NOMO-1 (cell line): ENCODE measurements around the gene NTM.

Experiments used
- DNase-seq, 2 experiments: peaks; one replicate each; lab custom pipeline; 2025; ENCODE audit not compliant: unreplicated experiment in 2 of 2; lab: John Stamatoyannopoulos, UW

NTM gene

DNA sequence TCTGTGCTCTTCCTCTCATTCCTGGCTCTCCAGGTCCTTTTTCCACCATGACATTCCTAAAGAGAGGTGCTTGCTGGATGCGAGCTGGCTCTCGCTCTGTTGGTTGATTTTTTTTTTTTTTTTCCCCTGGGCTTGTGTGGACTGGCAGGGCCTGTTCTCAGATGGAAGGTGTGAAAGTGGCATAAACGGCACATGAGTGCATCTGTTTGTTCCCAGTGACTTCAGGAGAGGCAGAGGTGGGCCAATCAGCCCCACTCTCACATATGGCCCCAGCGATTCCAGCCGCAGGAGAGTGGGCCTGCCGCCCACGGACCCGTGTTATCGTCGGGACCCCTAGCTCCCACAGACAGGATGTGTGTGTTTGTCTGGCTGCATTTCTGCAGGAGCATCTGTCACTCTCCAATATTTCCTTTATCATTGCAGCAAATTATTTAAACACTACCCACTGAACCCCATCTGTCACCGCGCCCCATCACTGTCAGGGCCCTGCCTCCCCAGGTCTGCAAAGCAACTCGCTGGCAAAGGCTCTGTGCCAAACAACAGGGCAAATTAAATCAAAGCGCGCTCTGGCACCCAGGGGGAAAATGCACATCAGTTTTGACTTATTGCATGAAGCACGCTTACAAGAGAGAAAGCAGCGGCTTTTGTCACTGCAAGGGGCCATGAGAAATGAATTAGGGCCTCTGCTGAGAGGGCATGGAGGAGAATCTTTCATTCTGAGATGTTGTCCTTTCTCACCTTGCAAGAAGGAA, 886.3 kb downstream of the NTM start:
- no peak for DNase-seq

DNA sequence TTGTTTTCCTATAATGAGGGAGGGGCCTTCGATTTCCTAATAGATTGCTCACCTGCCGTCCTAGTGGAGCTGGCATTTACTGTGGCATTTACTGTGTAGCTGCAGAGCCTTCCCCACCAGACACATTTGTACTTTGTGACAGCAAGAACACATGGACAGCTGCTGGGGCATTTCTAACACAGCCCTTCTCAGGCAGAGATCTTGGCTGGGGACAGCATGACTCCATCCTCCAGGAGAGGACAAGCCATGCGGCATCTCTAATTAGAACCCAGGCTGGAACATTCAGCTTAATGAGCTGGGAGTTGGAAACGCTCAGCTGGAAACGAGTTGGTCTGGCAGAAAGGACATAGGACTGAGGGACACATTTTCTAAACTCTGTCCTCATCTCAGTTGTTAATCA, 887.5 kb downstream of the NTM start:
- no peak for DNase-seq

DNA sequence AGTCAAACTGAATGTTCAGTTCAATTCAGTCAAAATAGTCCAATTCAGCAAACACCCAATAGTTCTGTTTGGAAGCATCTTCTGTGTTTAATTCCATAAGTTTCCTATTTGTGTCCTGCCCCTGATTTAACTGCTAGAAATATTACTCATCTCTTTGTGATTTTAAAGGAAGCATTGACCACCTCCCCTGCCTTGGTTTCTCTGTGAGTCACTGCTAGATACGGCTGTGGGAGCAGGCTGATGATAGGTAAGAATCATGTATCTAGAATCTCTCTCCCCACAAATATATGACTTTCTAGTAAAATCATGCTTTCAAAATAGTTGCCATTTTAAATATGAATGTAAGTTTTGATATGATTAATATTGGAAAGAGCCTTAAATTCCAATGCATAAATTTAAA, 888.5 kb downstream of the NTM start:
- no peak for DNase-seq

DNA sequence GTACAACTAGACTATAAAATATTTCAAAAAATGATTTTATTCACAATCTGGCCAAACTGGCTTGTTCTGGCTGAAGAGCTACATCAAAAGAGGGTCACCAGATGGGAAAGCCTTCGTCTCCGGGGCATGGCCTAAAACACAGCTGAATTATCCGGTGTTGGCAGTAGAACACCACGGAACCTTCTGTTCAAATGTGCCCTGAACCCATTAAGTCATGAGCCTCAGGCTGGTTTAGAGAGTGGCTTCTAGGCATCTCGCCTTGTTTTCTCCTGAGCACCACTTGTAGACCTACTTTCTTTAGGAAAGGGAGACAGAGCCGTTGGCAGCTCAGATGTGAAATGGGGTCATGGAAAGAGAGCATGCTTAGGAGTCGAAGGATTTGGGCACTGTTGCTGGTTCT, 890.2 kb downstream of the NTM start:
- no peak for DNase-seq

DNA sequence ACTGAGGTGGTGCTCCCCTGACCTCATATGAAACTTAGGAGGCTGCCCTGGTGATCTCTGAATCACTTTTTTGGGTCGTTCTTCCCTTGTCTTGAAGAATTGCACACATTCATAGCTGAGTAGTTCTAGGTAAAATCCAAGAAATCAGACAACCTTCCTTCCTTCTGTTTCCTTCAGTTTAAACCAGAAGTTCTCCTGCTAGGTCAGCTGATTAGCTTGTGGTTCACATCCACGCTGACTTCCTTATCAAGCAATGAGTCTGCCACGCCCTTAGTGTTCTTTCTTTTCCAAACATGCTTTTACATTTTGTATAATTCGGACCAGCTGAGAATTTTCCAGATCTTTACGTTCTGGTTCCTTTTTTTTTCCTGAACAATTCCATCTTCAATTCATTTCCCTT, 892.8 kb downstream of the NTM start:
- DNase-seq: no peak

DNA sequence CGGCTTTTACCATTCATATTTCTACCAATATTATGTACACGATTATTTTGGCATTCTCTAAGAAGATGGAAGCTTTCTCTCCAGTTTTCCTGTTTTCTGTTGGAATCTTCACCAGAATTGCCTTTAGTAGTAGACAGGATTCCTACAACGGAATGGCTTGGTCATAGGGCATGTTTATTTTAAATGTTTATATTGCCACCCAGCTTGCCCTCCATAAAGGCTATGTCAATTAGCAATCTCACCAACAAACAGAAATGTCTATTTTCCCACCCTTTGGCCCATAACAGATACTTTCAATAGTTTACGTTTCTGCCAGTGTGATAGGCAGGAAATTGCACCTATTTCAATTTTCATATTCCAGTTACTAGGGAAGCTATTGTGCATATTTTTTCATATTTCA, 893.5 kb downstream of the NTM start:
- DNase-seq: no peak

DNA sequence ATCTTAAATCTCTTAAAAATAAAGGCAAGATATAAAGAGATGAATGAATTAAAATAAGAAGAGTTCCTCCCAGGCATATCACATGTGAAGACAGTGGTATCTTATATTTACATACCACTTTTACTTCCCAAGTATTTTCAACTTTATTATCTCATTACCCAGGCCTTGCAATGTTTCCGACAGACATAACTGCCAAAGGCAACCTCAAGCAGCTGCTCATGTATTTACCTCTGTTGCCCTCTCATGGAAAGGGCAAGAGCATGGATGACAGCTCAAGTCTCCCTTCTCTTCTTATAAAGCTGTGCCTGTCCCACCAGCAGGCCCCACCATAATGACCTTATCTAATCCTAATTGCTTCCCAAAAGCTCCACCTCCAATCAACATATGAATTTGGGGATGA, 894.2 kb downstream of the NTM start:
- DNase-seq: no peak

DNA sequence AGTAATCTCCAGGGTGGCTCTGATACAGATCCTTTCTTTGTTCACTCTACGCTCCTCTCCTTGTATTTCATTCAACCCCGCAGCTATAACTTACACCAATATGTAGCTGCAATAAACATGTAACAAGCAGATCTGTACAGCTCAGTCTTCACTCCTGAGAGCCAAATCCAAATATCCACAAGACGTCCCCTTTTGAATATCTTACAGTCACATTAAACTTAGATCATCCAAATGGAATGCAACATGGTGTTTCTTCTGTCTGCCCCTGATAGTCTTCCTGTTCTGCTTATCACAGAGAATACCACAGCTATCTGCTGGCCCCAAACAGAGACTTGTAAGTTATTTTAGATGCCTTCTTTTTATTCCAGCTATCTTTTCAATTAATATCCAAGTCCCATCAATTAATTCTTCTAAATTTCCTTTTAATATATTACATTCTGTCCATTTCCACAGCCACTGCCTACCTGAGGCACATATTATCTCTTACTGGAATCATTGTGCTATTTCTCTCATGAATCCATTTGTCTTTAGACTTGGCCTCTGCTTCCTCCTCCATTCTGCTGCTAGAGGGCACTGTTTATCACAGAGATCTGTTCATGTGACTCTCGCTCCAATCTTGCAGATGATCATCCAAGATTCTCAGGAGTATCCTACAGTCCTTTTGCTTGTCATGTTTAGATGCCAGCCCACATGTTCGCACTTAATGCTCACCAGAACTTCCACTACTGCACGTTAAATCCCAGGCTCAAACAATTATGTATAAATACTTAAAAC, 908.6 kb downstream of the NTM start:
- no peak for DNase-seq

DNA sequence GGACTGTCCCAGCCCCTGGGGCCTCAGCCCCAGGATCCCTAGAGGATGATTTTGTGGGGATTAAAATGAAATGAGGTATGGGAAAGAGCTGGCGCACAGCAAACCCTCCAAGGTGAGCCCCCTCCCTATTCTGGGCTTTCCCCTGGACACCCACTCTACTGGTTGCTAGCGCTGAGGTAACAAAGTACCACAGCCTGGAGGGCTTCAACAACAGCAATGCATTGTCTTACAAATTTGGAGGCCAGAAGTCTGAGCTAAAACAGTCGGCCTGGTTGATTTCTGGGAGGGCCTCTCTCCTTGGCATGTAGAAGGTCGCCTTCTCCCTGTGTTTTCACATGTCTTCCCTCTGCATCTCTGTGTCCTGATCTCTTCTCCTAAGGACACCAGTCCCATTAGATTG, 913.6 kb downstream of the NTM start:
- DNase-seq: no peak

DNA sequence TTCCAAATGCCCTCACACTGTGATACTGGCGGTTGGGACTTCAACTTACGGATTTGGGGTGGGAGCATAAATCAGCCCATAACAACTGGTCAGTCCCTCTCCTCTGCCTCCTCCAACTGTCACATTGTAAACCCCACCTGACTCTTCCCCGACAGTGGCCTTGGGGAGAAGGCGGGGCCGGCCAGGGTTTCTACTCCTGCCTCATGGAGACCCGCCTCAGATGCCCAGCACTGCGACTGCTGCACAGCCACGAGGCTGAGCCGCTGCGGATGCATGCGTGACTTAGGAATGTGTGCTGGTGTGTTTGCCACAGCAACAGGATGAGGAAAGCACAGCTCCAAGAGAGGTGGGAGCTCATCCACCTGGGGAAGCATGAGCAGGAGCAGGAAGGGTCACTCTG, 914.2 kb downstream of the NTM start:
- no peak for DNase-seq

DNA sequence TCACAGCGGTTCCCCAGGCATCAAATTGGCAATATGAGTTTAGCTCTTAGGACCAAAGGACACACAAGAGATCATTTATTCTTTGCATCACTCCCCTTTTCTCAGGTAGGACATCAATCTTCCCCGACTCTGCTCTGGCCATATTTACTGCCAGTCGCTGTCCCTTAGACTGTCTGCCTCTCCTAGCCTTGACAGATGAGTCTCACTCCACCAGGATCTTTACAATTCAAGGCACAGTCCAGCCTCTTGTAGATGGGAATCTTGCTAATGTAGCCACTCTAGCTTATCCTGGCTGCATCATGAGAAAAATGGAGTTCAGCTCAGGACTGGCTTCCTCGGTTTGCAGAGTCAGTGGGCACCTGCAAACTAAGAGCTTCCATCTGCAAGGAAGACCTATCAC, 915.2 kb downstream of the NTM start:
- no peak for DNase-seq

DNA sequence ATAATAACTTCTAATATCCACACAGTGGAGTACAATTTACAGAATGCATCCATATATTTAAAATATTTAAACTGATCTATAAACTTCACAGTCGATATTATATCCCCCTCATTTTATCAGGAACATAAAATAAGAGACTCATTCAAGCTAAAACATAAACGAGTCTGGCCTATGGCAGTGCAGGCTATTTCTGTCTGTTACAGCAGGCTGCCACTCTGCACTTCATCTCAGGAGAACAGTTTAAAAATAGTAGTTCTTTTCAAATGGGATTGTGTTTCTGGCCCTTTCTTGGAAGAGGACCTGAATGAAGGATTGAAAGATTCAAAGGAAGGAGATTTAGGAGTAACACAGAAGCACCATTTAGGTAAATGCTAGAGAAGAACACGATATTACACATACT, 915.7 kb downstream of the NTM start:
- no peak for DNase-seq

DNA sequence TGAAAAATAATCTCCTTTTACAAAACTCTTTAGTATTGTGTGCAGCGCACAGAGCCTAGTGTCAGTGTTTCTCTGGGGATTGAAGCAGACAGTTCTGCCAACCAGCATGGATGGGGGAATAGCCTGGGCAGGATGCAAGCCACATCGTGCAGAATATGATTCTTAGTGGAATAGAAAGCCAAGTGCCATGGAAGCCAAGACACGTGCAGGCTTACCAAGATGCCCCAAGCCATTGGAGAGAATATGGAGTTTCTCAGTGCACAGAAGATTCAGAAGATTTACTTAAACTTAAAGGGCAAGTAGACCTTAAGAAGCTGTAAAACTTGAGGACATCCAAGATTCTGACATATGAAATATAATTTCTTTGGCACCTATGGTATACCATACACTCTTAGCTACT, 917.6 kb downstream of the NTM start:
- no peak for DNase-seq

DNA sequence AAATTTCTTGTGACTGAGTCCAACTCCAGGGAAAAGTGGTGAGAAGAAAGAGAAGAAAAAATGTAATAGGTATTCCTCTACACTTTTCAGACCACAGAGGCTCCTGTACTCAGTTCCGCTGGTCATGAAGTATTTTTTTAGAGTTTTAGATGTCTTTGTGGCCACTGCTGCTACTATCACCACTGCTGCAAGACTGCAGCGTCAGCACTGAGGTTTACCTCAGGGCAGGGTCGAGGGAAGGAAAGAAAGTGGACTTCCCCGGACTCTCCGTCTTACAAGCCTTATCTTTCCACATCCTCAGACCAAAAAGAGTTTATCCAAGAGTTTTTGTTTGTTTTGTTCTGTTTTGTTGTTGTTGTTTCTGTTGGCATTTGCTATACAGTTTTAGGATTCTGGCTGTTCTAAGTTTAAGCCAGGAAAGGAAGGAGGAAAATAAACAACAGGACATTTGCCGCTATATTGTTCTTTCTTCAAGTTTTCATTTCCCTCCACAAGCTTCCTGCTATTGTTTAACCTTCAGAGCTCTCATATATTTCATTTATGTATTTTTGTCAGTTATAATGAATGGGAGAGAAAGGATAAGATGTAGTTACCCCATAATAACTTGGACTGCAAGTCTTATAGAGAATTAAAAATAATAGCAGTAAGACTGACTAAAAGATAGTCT, 919.3 kb downstream of the NTM start:
- DNase-seq: no peak

DNA sequence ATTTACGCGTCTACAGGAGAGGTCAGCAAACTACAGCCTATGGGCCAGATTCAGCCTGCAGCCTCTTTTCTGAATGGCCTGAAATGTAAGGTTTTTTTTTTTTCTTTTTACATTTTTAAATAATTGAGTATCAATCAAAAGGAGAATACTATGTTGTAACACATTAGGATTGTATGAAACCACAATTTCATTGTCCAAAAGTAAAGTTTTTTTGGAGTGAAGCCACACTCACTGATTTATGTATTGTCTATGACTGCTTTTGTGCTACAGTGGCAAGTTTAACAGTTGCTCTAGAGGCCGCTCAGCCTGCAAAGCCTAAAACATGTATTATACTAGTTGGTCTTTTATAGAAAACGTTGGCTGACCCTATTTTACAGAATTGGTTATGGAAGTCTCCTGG, 923.2 kb downstream of the NTM start:
- DNase-seq: no peak

DNA sequence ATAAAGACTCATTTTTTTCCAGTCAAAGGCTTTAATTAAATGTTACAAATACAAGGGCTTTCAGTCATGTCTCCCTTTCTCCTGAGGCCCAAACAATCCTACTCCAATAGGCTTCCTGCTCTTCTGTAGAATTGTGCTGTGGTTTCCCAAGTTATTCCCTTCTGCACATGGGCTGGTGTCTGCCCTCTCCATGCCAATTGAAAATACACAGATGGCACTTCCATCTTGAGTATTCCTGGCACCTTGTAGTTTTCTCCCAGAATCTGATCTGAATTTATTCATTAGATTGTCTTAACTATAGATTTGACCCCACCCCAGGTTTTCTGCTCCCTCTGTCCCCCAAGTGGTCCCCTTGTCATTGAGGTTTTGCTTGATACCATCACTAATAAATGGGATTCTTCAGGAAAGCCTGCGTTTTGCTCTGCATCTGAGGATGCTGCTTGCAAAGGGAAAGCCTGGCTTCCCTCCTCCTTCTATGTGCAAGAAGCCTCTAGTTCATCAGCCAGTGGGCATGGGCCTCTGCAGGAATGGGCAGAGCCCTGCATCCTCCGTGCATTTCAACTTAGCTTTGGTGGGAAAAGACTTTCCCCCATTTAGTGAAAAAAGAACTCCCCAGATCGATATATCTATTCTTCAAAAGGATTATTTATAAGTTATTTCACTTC, 926.7 kb downstream of the NTM start:
- DNase-seq: no peak

DNA sequence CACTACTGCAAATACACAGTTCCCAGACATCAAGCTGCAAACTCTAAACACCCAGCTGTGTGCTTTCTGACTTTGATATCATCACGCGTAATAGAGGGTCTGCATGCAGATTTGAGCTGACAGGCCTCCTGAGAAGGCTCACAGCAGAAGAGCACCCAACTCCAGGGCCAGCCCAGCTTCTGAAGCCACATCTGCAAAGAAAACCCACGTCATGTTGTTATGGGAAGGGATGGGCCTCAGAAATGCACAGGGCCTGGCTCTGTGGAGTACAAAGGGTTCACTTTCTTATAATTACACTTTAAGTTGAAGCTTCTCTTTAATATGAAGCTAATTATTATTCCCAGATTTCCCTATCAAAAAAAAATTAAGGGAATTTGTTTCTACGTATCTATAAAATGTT, 927.9 kb downstream of the NTM start:
- no peak for DNase-seq

DNA sequence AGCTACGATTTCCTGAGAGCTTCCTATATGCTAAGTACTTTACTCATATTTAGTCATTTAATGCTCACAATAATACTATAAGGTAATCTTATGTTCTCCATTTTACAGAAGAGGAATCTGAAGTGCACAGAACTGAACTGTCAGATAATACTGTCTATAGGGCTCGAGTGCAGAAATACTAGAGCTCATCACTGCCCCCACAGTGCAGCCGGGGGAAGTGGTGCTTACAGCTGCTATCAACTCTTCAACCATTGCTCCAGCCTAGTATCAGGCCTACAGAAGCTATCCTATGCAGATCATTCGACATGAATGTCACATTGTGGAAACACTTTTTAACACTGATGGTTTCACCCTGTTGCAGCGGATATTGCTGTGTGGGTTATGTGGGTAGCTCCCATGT, 929.9 kb downstream of the NTM start:
- DNase-seq: no peak

DNA sequence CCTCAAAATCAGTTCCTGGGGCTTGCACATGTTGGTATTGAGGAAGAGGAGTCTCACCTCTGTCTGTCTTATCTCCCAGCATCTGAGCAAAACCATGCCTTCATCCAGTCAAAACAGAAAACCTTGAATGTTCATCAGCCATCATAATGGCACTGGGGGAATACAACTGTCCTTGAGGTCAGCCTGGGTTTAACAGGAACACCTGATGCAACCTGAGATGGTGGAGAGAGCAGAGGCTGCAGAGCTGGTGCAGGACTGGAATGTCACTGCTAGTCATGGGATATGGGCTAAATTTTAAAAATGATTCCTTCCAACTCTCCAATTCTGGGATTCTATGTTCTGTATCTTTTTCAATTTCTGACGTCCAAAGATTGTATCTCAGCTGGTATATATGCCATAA, 931.0 kb downstream of the NTM start:
- DNase-seq: no peak

DNA sequence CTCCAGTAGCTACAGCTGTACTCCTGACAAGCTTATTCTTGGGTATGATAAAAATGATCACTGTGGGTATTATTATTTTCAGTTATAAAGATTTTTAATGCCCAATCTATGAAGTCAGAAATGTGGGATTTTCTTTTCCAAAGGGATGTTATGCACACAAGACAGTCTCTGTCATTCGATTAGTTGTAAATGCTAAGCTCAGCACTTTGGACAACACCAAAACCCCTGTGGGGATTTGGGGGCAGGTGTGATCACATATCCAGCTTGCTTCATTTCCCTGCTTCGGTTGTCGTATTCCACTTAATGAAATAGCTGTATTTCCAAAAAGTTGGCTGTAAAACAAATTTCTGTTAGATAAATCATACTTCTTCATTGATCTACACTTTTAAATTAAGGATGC, 931.5 kb downstream of the NTM start:
- no peak for DNase-seq

DNA sequence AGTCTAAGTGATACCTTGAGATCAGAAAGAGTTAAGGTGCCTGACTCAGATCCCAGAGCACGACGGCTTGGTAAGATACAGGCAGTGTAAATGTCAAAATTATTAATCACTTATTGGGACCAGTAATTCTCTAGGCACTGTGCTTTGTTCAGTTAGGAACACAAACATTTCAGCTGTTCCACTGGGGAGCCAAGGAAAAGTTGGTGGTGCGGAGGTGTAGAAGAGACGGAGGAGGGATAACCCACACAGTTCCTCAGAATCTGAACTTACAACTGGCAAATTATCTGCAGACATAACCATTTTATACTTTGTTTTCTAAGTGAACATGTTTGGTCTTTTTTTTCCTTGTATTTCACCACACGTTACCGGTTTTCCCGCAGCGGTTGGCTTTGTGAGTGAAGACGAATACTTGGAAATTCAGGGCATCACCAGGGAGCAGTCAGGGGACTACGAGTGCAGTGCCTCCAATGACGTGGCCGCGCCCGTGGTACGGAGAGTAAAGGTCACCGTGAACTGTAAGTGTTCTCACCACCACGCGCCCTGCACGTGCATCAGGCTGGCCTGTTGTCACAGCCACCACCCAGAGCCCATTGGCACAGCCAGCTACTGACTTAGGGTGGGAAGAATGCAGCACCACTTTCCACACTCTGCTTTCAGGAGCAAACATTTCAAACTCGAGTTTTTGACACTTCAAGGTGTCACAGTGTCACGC, 937.0 kb downstream of the NTM start:
- DNase-seq: no peak
